Measurements from ENCODE around the gene GRM8.
A peak's percentile ranks its signal among the peaks of the same experiment; 100 is the strongest.

The GRM8 gene

GRCh38 chr7:127230192-127230925 lies 22.4 kb downstream of the GRM8 start:
- no peak for DNase-seq

GRCh38 chr7:127226685-127227374 lies 25.9 kb downstream of the GRM8 start:
- no peak for DNase-seq

- no peak for DNase-seq
Measured at GRCh38 chr7:127221731-127222130, 31.0 kb downstream of the GRM8 start.

- DNase-seq, result no peak
Measured at GRCh38 chr7:127214956-127215718, 37.6 kb downstream of the GRM8 start.

- no peak for DNase-seq
Measured at GRCh38 chr7:127209886-127210285, 42.9 kb downstream of the GRM8 start.

GRCh38 chr7:127208860-127209259 lies 43.9 kb downstream of the GRM8 start:
- DNase-seq, result no peak

- DNase-seq, result no peak
Measured at GRCh38 chr7:127208351-127208750, 44.4 kb downstream of the GRM8 start.

- DNase-seq, result no peak
Measured at GRCh38 chr7:127207806-127208205, 44.9 kb downstream of the GRM8 start.

GRCh38 chr7:127207230-127207629 lies 45.5 kb downstream of the GRM8 start:
- DNase-seq, result no peak

GRCh38 chr7:127194571-127194970 lies 58.2 kb downstream of the GRM8 start:
- DNase-seq, result no peak

GRCh38 chr7:127189886-127190285 lies 62.9 kb downstream of the GRM8 start:
- DNase-seq, result peak; percentile 75 to 91

GRCh38 chr7:127189074-127189473 lies 63.7 kb downstream of the GRM8 start:
- DNase-seq, result peak; percentile 70 to 74

GRCh38 chr7:127187740-127188139 lies 65.0 kb downstream of the GRM8 start:
- DNase-seq, result no peak

- no peak for DNase-seq
Measured at GRCh38 chr7:127186686-127187085, 66.1 kb downstream of the GRM8 start.

- no peak for DNase-seq
Measured at GRCh38 chr7:127177156-127177555, 75.6 kb downstream of the GRM8 start.

- no peak for DNase-seq
Measured at GRCh38 chr7:127162366-127162765, 90.4 kb downstream of the GRM8 start.

GRCh38 chr7:127158659-127159058 lies 94.1 kb downstream of the GRM8 start:
- no peak for DNase-seq

GRCh38 chr7:127154958-127155357 lies 97.8 kb downstream of the GRM8 start:
- DNase-seq, result no peak

GRCh38 chr7:127154101-127154500 lies 98.6 kb downstream of the GRM8 start:
- no peak for DNase-seq

- no peak for DNase-seq
Measured at GRCh38 chr7:127153315-127153714, 99.4 kb downstream of the GRM8 start.

GRCh38 chr7:127152423-127152822 lies 100.3 kb downstream of the GRM8 start:
- DNase-seq, result no peak

- no peak for DNase-seq
Measured at GRCh38 chr7:127151379-127151778, 101.4 kb downstream of the GRM8 start.

GRCh38 chr7:127150543-127150942 lies 102.2 kb downstream of the GRM8 start:
- DNase-seq, result no peak
